ENCODE data around the gene MEIS2.

DNA sequence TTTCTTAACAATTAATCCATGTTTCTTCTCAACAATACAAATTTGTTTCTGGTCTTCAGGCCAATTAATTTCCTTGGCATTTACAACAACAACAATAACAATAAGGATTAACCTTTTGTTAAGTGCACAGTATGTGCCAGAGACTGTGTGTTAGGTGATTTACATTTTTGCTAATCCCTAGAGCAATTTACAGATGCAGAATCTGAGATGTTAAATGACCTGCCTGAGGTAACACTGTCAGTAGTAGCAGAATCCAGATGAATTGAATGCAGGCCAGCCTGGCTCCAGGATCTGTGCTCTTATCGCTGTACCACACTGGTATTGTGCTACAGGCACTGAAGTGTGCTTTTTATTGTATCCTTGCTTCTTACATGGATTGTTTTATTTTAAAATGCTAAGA, 122.2 kb downstream of the MEIS2 start:
- TF ChIP-seq, protein P1, sequence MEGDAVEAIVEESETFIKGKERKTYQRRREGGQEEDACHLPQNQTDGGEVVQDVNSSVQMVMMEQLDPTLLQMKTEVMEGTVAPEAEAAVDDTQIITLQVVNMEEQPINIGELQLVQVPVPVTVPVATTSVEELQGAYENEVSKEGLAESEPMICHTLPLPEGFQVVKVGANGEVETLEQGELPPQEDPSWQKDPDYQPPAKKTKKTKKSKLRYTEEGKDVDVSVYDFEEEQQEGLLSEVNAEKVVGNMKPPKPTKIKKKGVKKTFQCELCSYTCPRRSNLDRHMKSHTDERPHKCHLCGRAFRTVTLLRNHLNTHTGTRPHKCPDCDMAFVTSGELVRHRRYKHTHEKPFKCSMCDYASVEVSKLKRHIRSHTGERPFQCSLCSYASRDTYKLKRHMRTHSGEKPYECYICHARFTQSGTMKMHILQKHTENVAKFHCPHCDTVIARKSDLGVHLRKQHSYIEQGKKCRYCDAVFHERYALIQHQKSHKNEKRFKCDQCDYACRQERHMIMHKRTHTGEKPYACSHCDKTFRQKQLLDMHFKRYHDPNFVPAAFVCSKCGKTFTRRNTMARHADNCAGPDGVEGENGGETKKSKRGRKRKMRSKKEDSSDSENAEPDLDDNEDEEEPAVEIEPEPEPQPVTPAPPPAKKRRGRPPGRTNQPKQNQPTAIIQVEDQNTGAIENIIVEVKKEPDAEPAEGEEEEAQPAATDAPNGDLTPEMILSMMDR (conservative IDR thresholded peaks at IDR 0.05; ENCODE audit: low read depth, low read length): no peak
- no peak for TF ChIP-seq EZH2 (IDR thresholded peaks at IDR 0.05; ENCODE audit: borderline replicate concordance, low read depth, low read length, poor library complexity, severe bottlenecking)

Data from A673 (cell line).